ENCODE measurements around the gene ZNF592.
"Not testable (repeated sequence)": the region's sequence is repeated elsewhere in the genome, so short reads cannot be mapped to it uniquely, and the experiment has no call there.

ZNF592 gene, protein sequence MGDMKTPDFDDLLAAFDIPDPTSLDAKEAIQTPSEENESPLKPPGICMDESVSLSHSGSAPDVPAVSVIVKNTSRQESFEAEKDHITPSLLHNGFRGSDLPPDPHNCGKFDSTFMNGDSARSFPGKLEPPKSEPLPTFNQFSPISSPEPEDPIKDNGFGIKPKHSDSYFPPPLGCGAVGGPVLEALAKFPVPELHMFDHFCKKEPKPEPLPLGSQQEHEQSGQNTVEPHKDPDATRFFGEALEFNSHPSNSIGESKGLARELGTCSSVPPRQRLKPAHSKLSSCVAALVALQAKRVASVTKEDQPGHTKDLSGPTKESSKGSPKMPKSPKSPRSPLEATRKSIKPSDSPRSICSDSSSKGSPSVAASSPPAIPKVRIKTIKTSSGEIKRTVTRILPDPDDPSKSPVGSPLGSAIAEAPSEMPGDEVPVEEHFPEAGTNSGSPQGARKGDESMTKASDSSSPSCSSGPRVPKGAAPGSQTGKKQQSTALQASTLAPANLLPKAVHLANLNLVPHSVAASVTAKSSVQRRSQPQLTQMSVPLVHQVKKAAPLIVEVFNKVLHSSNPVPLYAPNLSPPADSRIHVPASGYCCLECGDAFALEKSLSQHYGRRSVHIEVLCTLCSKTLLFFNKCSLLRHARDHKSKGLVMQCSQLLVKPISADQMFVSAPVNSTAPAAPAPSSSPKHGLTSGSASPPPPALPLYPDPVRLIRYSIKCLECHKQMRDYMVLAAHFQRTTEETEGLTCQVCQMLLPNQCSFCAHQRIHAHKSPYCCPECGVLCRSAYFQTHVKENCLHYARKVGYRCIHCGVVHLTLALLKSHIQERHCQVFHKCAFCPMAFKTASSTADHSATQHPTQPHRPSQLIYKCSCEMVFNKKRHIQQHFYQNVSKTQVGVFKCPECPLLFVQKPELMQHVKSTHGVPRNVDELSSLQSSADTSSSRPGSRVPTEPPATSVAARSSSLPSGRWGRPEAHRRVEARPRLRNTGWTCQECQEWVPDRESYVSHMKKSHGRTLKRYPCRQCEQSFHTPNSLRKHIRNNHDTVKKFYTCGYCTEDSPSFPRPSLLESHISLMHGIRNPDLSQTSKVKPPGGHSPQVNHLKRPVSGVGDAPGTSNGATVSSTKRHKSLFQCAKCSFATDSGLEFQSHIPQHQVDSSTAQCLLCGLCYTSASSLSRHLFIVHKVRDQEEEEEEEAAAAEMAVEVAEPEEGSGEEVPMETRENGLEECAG (N-terminal part only)

DNA sequence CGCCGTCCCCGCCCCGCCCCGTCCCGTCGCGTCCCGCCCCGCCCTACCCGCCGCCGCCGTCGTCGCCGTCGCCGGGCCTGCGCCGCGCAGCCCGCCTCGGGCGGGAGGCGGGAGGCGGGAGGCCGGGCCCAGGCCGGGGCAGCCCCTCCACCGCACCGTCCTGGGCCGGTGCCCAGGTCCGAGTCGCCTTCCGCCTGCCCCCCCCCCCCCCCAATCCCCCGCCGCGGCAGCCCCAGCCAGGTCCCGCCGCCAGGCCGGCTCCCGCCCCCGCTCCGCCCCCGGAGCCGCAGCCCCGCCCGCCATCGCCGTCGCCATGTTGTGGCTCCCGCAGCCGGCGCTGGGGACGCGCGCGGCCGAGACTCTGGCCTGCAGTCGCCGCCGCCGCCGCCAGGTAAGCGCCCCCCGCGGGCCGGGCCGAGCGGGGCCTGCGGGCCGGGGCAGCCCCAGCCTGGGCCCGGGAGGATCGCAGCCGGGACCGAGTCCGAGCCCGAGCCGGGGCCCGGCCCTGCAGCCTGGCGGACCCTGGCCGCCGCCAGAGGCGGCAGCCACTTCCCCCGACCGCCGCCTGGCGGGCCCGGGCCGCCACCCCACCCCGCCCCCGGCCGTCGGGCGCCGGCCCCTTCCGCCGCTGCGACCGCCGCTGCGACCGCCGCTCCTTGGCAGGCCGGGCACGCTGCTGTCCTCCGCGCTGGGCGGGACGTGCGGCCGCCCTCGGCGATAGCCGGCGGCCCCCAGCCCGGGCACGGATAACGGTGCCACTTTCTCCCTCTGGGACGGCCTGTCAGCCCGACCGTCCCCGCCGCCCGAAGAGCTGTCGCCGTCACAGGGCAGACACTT is at the start of gene ZNF592:
Gene ZNF592, plus strand, starts transcription at position 319 of the 837 bp plus-strand sequence. CDS start 34,084 bp downstream, outside the sequence.
- DNase-seq, result peak; percentile 46

GRCh38 chr15:84699538-84700191 is 48.7 kb upstream of the ZNF592 start:
- DNase-seq, result no peak

DNA sequence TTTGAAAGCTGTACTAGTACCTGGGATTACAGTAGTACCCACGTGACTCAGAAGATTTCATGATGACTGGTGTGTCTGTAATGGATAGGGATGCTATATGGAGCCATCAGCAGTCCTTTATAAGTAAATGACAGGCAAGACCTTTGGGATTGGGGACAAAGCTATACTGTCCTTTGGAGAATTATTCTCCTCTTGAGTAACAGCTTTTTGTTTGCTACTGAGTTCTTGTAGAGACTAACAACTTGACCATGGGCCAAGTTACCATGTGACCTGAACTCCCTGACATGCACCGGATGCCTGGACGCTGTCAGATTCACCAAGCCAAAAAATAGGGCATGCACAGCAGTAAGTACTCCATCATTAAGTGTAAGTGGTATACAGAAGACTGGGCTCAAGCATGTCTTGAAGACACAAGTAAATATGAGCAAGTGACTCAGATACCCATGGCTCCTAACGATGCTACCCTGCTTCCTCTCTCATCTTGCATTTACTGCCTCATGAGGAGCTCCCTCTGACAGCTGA is 45.4 kb upstream of the ZNF592 start:
- DNase-seq, result no peak

DNA sequence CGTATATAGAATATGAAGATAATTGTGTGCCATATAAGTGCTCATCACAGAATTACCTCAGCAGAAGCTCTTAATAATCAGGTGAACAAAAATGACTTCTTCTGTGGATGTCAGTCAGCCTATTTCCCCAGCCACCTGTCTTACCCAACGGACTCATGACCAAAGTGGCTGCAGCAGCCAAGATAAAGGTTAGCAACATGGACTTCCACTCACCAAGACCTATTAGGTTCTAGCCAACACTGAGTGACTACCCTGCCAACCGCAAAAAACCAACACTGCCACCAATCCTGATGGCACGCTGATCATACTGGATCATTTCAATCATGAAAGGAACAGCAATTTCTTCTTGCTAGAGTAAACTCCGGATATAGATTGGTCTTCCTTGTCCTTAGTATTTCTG is 44.6 kb upstream of the ZNF592 start:
- no peak for DNase-seq

- no peak for DNase-seq
Observed at GRCh38 chr15:84714372-84714771, 34.0 kb upstream of the ZNF592 start.

GRCh38 chr15:84714821-84715220 is 33.6 kb upstream of the ZNF592 start:
- no peak for DNase-seq

GRCh38 chr15:84715441-84716035 is 32.9 kb upstream of the ZNF592 start:
- peak; percentile 48 for DNase-seq

DNA sequence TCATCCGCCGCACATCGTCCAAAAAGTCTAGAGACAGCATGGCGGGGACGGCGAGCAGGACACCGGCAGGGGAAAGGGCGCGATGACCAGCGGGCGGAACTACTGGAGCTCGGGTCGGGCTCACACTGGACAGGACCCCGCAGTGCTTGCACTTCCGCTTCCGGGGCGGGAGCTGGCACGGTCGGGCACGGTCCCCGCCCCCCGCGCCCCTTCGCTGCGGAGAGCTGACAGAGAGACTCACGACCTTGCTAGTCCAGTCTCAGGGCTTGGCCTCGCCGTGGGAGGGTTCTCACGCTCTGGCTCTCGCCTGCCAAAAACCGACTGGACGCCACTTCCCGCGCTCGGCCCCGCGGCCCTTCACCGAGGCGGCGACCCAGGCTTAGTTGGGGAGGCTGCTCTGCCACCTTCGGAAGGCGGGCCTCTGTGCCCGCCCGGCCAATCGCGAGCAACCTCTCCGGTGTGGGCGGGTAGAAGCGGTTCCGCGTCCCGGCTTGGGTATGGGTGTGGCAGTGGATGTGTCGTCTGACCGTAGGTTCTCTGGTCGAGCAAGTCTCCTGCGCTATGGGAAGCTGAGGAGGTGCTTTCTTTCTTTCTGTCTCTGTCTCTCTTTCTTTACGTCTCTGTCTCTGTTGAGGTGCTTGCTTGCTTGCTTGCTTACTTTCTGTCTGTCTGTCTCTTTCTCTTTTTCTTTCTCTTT is 32.2 kb upstream of the ZNF592 start, which contains the start of gene SEC11A:
Gene SEC11A, minus strand, starts transcription at position 104 of the 697 bp plus-strand sequence. Its CDS starts 64 bp downstream, at position 40.
- peak; percentile 87 for DNase-seq

DNA sequence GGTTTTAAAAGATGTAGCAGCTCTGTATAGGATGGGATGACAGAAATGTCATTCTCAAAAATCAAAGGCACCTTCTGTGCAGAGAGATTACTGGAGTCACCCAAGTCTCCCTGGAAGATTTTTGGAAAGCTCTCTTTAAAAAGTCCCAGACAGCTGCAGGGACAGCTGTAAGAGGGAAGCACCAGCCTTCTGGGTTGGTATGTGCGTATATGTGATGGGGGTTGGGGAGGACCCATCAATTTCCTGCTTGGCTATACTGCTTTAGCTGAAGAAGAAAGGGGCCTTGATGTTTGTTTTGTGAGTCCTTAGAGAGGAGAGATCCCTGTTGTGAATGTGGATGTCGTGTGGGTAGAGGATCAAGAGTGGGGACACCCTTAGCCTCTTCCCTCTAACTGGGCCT is 27.0 kb upstream of the ZNF592 start:
- DNase-seq, result no peak

GRCh38 chr15:84722628-84723027 is 25.8 kb upstream of the ZNF592 start:
- DNase-seq, result no peak

GRCh38 chr15:84725001-84725491 is 23.3 kb upstream of the ZNF592 start:
- DNase-seq, result no peak

DNA sequence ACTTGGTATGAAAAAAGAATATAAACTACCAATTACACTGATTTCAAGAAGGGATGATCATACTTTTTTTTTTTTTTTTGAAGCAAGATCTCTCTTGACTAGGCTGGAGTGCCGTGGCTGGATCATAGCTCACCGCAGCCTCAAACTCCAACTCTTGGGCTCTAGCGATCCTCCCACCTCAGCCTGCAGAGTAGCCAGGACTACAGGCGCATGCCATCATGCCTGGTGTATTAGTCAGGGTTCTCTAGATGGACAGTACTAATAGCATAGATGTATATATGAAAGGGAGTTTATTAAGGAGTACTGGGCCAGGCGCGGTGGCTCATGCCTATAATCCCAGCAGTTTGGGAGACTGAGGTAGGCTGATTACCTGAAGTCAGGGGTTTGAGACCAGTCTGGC is 21.0 kb upstream of the ZNF592 start:
- no peak for DNase-seq

DNA sequence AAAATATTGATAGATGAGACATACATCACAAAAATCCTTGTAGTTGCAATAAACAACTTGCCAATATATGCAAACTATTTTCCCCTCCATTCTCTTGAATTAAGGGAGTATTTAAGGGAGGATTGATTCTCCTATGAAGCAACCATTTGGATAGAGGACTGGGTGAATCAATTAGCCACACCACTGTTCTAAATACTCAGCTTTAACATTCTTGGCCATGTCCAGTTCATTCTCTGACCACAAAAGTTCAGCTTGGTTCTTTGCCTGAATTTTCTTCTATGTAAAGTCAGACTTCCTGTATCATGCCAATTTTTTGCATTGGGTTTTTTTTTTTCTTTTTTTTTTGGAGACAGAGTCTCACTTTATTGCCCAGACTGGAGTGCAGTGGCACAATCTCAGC is 16.6 kb upstream of the ZNF592 start:
- no peak for DNase-seq

- peak; percentile 32 for DNase-seq
Observed at GRCh38 chr15:84734794-84735479, 13.5 kb upstream of the ZNF592 start.

GRCh38 chr15:84735480-84736061 is 12.8 kb upstream of the ZNF592 start:
- DNase-seq, result not testable (repeated sequence)

DNA sequence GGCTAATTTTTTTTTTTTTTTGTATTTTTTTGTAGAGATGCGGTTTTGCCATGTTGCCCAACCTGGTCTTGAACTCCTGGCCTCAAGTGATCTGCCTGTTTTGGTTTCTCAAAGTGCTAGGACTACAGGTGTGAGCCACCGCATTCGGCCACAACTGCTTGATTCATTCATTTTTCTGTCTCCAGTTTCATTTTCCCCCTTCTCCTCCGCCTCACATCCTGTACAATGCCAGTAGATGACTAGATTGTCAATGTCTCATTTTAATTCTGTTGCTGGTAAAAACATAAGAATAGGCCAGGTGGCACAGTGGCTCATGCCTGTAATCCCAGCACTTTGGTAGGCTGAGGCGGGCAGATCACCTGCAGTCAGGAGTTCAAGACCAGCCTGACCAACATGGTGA is 12.0 kb upstream of the ZNF592 start:
- DNase-seq, result no peak

DNA sequence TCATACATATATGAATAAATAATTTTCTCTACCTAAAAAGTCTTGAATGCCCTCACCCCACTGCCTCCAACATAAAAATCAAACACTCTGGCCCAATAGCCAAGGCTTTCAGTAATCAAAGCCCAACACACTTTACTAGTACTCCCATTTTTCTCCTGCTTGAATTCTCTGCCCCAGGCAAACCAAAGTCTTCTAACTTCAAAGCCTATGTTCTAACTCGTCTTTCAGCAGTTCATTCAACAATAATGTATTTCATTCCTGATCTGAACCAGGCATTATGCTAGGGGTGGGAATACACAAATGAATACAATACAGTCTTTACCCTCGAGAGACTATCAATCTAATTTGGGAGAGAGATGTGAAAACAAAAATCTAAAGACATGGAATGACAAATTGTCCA is 11.4 kb upstream of the ZNF592 start:
- no peak for DNase-seq

- no peak for DNase-seq
Observed at GRCh38 chr15:84740691-84741090, 7.7 kb upstream of the ZNF592 start.

DNA sequence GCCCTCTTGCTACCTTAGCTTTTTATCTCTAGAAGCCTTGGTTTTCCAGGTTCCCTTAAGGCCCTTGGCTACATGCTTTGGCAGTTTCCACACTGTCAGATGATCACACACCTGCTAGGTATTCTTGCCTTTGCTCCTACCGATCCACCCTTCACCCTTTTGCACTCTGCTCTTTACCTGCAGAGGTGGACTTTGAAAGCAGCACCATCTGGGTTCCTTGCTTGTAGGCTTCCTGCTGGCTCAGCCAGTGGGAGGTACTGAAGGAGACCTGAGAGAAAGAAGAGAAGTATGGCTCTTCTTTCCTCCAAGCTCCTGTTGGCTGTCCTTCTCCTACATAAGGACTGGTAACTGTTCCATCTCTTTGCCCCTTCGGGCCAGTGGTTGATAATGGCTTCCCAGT is 7.3 kb upstream of the ZNF592 start:
- DNase-seq, result peak; percentile 29

Measured in NCI-H2171 treated with DMSO at 0.1 percent for 48 hours (cell line).